ENCODE measurements around the gene SUZ12. TPM values are rescaled to one million over a fixed set of nuclear protein-coding genes. Genes with fewer than 3 reads are reported as not detected.
"Not testable (repeated sequence)": the region's sequence is repeated elsewhere in the genome, so short reads cannot be mapped to it uniquely, and the experiment has no call there.

The SUZ12 gene
- total RNA-seq, 2 experiments from 2014 or later, result 65.6 to 68.7 TPM

DNA sequence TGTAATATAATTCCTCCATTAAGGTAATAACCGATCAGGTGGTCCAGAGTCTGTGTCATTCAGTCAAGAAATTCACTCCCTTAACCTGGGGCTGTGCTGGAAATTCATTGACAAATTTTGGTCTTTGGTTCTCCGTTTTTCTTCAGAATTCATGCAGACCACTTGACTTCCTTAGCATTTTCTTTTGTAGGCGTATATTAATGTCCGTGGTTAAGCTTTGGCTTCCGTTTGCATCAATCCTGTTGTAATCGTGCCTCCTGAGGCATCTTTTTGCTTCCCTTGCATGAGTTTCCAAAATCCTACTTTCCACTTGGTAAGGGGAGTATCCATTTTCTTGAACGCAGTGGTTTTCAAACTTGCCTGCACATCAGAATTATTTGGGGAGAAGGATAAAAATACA is 79.4 kb downstream of the SUZ12 start:
- CTCF ChIA-PET, result interaction anchor here (1.0 to 1.6 kb wide), 6 partner anchors 8 to 123 kb away, joined by 3 to 7 read pairs (median 4); partner anchors contain the start of gene LRRC37B

DNA sequence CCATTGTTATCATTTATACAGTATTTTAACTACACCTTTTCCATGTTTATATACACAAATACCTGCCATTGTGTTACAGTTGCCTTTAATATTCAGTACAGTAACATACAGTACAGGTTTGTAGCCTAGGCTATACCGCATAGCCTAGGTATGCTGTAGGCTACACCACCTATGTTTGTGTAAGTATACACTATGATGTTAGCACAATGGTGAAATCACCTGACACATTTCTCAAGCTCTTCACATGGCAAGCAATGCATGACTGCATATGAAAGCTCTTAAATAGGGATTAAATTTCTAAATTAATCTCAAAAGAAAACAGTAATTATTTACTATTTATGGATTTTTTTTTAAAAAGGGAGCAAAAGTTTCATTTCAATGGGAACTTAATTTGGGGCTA is 82.4 kb downstream of the SUZ12 start:
- no peak overlapping the region for H3K4me3 Mint-ChIP-seq
- peaks cover 35% of the 10 kb centered on the region for H3K4me1 Mint-ChIP-seq (ENCODE audit: low read depth)
- ChIA-PET POLR2A (no interaction called here), CTCF (interaction anchor here (0.6 to 2.0 kb wide), 3 partner anchors 11 to 92 kb away, joined by 3 to 7 read pairs (median 3); partner anchors contain the start of gene LRRC37B)
- no peaks in the 10 kb centered on the region for H3K27me3 Mint-ChIP-seq (ENCODE audit: low read depth)
- H3K36me3 Mint-ChIP-seq (ENCODE audit: low read depth), result peaks cover 41% of the 10 kb centered on the region
- no peak for DNase-seq
- H3K27ac Mint-ChIP-seq, result no peak overlapping the region
- no peak for ATAC-seq
- H3K9me3 Mint-ChIP-seq (ENCODE audit: insufficient read depth), result no peaks in the 10 kb centered on the region

More for the DNA sequence above, 79.4 kb downstream of the SUZ12 start:
- DNase-seq (no peak), ATAC-seq (no peak)
- H3K36me3 Mint-ChIP-seq (ENCODE audit: low read depth), result peaks cover 35% of the 10 kb centered on the region
- H3K4me3 Mint-ChIP-seq, result peak overlapping the region; percentile 43
- H3K27ac Mint-ChIP-seq, result peak overlapping the region; percentile 82
- peaks cover 44% of the 10 kb centered on the region for H3K4me1 Mint-ChIP-seq (ENCODE audit: low read depth)
- POLR2A ChIA-PET, result no interaction called here
- H3K27me3 Mint-ChIP-seq (ENCODE audit: low read depth), result no peaks in the 10 kb centered on the region
- H3K9me3 Mint-ChIP-seq (ENCODE audit: insufficient read depth), result no peaks in the 10 kb centered on the region

DNA sequence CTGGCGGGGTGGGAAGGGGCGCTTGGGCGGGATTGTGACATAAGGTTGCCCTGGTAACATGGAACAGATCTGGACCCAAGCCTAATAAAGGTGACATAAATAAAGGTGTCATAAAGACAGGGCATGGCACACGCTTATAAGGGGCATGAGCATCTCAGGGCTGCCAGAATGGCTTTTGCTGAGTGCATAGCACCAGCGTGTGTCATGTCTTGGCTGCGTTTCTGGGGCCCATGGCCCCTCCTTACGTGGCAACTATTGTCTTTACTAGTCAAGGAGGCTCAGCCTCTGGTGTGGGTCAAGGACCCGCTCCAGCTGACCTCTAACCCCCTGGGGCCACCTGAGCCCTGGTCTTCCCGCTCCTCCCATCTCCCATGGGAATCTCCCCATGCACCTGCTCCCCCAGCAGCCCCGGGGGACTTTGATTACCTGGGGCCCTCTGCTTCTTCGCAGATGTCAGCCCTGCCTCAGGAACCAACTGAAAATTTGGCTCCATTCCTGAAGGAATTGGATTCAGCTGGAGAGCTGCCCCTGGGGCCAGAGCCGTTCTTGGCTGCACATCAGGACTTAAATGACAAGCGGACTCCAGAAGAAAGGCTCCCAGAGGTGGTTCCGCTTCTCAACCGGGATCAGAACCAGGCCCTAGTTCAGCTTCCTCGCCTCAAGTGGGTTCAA is 84.3 kb downstream of the SUZ12 start:
- Mint-ChIP-seq H3K4me1 (ENCODE audit: low read depth) (peaks cover 30% of the 10 kb centered on the region), H3K4me3 (no peak overlapping the region), H3K27me3 (ENCODE audit: low read depth) (no peaks in the 10 kb centered on the region), H3K36me3 (ENCODE audit: low read depth) (peaks cover 43% of the 10 kb centered on the region), H3K27ac (no peak overlapping the region), H3K9me3 (ENCODE audit: insufficient read depth) (no peaks in the 10 kb centered on the region)
- no peak for ATAC-seq
- CTCF ChIA-PET, result interaction anchor here (1.1 to 1.3 kb wide), 3 partner anchors 13 to 118 kb away, joined by 3 to 5 read pairs (median 3); partner anchors contain the start of gene LRRC37B
- POLR2A ChIA-PET, result no interaction called here
- no peak for DNase-seq

DNA sequence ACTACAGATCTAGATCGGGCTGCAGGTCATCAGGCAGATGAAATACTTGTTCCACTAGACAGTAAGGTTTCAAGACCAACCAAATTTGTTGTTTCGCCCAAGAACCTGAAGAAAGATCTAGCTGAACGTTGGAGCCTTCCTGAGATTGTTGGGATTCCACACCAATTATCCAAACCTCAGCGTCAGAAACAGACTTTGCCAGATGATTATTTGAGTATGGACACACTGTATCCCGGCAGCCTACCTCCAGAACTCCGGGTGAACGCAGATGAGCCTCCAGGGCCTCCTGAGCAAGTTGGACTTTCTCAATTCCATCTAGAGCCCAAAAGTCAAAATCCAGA is 84.8 kb downstream of the SUZ12 start:
- CTCF ChIA-PET, result interaction anchor here (1.1 to 1.3 kb wide), 3 partner anchors 13 to 117 kb away, joined by 3 to 5 read pairs (median 3); partner anchors contain the start of gene LRRC37B

DNA sequence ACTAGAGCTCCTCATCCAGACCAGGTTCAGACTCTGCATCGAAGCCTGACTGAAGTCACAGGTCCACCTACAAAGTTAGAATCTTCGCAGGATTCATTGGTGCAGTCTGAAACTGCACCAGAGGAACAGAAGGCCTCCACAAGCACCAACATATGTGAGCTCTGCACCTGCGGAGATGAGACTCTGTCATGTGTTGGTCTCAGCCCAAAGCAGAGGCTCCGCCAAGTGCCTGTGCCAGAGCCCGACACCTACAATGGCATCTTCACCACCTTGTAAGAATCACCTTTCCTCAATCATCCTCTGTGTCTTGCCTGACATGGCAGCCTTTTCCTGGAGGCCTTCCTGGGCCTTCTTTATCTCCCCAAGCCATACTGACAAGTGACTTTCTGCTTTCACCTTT is 85.7 kb downstream of the SUZ12 start:
- H3K9me3 Mint-ChIP-seq (ENCODE audit: insufficient read depth); ATAC-seq; DNase-seq; POLR2A ChIA-PET; H3K4me3 Mint-ChIP-seq; H3K27me3 Mint-ChIP-seq (ENCODE audit: low read depth): not testable (repeated sequence)
- H3K36me3 Mint-ChIP-seq (ENCODE audit: low read depth), result peaks cover 41% of the 10 kb centered on the region
- CTCF ChIA-PET, result interaction anchor here (1.3 kb wide), 1 partner anchor 14 kb away, joined by 3 read pairs; no protein-coding TSS in a partner anchor
- H3K4me1 Mint-ChIP-seq (ENCODE audit: low read depth), result peaks cover 16% of the 10 kb centered on the region
- peak overlapping the region; percentile 33 for H3K27ac Mint-ChIP-seq

More for the DNA sequence above, 84.8 kb downstream of the SUZ12 start:
- no peaks in the 10 kb centered on the region for H3K27me3 Mint-ChIP-seq (ENCODE audit: low read depth)
- no peak overlapping the region for H3K4me3 Mint-ChIP-seq
- H3K27ac Mint-ChIP-seq, result no peak overlapping the region
- H3K36me3 Mint-ChIP-seq (ENCODE audit: low read depth), result peaks cover 43% of the 10 kb centered on the region
- no peaks in the 10 kb centered on the region for H3K9me3 Mint-ChIP-seq (ENCODE audit: insufficient read depth)
- DNase-seq (no peak), ATAC-seq (no peak)
- POLR2A ChIA-PET, result no interaction called here
- H3K4me1 Mint-ChIP-seq (ENCODE audit: low read depth), result peaks cover 25% of the 10 kb centered on the region

DNA sequence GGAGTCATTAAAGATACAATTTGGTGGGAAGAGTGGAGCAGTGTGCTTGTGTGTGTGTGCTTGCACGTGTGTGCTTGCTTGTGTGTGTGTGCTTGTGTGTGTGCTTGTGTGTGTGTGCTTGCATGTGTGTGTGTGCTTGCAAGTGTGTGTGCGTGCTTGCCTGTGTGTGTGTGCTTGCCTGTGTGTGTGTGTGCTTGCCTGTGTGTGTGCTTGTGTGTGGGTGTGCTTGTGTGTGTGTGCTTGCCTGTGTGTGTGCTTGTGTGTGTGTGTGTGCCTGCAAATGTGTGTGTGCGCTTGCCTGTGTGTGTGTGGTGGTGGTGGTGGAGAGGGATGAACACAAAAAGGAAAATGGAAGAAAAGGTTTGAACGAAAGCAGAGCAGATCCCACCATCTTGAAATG is 90.5 kb downstream of the SUZ12 start:
- ATAC-seq; H3K27ac Mint-ChIP-seq; H3K4me1 Mint-ChIP-seq (ENCODE audit: low read depth); H3K27me3 Mint-ChIP-seq (ENCODE audit: low read depth); H3K9me3 Mint-ChIP-seq (ENCODE audit: insufficient read depth); H3K4me3 Mint-ChIP-seq; POLR2A ChIA-PET; DNase-seq; CTCF ChIA-PET: not testable (repeated sequence)
- H3K36me3 Mint-ChIP-seq (ENCODE audit: low read depth), result peaks cover 16% of the 10 kb centered on the region

DNA sequence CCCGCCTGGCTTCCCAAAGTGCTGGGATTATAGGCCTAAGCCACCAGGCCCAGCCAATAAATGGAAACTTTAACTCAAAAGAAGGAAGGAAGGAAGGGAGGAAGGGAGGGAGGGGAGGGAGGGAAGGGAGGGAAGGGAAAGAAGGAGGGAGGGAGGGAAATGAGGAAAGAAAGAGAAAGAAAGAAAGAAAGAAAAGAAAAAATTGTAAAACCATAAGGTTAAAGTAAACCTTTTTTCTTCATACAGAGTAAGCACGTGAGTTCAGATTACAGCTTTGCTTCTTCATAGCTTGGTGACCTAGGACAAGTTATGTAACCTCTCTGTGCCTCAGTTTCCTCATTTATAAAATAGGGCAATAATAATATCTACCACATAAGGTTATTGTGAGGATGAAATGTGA is 96.4 kb downstream of the SUZ12 start:
- Mint-ChIP-seq H3K4me1 (ENCODE audit: low read depth) (peaks cover 4% of the 10 kb centered on the region), H3K36me3 (ENCODE audit: low read depth) (peaks cover 18% of the 10 kb centered on the region), H3K9me3 (ENCODE audit: insufficient read depth) (no peaks in the 10 kb centered on the region), H3K4me3 (no peak overlapping the region), H3K27me3 (ENCODE audit: low read depth) (no peaks in the 10 kb centered on the region), H3K27ac (no peak overlapping the region)
- ChIA-PET POLR2A (no interaction called here), CTCF (no interaction called here)
- no peak for ATAC-seq
- no peak for DNase-seq

DNA sequence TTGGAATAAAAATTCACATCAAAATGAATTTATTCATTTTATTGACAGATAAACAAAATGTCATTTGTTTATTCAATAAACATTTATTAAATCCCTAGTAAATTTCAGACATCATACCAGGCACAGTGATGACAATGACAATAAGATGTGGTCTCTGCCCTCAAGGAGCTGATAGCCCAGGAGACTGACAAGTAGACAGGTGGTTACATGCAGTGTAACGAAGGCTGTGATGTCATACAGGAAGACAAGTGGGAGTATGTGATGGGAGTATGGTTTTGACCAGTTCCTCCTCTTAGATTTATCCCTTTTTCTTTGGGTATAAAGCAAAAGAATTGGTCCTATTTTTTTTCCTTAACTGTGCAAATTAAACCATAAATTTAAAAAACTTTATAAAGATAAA is 97.0 kb downstream of the SUZ12 start:
- H3K4me3 Mint-ChIP-seq; ATAC-seq; CTCF ChIA-PET; POLR2A ChIA-PET; H3K4me1 Mint-ChIP-seq (ENCODE audit: low read depth); H3K9me3 Mint-ChIP-seq (ENCODE audit: insufficient read depth); DNase-seq; H3K27ac Mint-ChIP-seq; H3K27me3 Mint-ChIP-seq (ENCODE audit: low read depth): not testable (repeated sequence)
- peaks cover 18% of the 10 kb centered on the region for H3K36me3 Mint-ChIP-seq (ENCODE audit: low read depth)

DNA sequence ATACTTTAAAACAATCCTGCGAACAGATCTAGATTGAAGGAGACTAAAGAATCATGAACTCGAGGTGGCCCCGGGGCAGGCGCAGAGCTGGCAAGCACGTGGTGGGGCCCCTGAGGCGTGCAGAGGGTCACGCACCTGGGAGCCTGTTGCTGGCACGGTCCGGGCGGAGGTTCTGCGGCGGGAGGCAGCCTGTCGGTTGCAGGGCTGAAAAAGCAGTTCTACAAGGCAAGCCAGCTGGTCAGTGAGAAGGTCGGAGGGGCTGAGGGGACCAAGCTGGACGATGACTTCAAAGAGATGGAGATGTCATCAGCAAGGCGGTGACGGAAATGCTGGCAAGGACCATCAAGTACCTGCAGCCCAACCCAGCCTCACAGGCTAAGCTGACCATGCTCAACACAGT is 103.4 kb downstream of the SUZ12 start:
- ATAC-seq; POLR2A ChIA-PET; H3K4me3 Mint-ChIP-seq; H3K27ac Mint-ChIP-seq; H3K9me3 Mint-ChIP-seq (ENCODE audit: insufficient read depth); DNase-seq; CTCF ChIA-PET; H3K27me3 Mint-ChIP-seq (ENCODE audit: low read depth); H3K4me1 Mint-ChIP-seq (ENCODE audit: low read depth): not testable (repeated sequence)
- peaks cover 21% of the 10 kb centered on the region for H3K36me3 Mint-ChIP-seq (ENCODE audit: low read depth)

DNA sequence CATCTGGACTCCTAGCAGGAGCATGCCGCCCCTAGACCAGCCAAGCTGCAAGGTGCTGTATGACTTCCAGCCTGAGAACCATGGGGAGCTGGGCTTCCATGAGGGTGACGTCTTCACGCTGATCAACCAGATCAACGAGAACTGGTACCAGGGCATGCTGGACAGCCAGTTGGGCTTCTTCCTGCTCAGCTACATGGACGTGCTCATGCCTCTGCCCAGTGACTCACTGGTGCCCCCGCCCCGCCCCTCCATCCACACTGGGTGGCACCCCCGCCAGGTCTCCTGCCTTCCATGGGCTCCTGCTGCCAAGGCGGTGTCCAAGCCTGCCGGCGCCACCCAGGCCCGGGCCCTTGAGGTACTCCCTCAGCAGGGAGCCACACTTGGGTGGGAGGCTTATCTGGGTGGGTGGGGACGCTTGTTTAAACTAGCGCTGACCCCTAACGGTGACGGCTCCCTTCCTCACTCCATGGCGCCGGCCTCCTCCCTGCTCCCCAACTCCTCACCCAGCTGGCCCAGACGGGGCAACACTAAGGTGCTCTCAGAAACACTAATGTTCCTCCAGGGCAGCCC is 104.6 kb downstream of the SUZ12 start:
- not testable (repeated sequence) for ATAC-seq, H3K27ac Mint-ChIP-seq

DNA sequence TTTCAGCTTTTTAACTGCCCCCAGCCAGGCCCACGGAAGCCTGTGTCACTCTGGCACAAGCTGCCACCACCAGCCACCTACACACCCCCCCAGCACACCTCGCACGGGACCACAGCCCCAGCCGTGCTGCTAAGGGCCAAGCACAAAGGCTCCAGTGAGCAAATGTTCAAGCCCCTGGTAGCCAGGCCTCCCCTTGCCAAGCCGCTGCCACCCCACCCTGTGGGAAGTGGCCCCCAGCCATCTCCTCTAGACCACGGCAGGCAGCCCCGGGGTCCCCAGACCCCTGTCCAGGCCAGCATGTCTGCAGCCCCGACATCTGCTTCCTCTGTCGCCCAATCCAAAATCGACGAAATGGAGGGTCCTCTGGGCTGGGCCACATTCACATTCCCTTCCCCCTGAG is 105.5 kb downstream of the SUZ12 start:
- peaks cover 13% of the 10 kb centered on the region for H3K36me3 Mint-ChIP-seq (ENCODE audit: low read depth)
- POLR2A ChIA-PET; DNase-seq; H3K4me1 Mint-ChIP-seq (ENCODE audit: low read depth); ATAC-seq; H3K9me3 Mint-ChIP-seq (ENCODE audit: insufficient read depth); H3K4me3 Mint-ChIP-seq; H3K27ac Mint-ChIP-seq; H3K27me3 Mint-ChIP-seq (ENCODE audit: low read depth); CTCF ChIA-PET: not testable (repeated sequence)

More for the DNA sequence above, 104.6 kb downstream of the SUZ12 start:
- H3K9me3 Mint-ChIP-seq (ENCODE audit: insufficient read depth); DNase-seq; H3K4me3 Mint-ChIP-seq; CTCF ChIA-PET; H3K4me1 Mint-ChIP-seq (ENCODE audit: low read depth); H3K27me3 Mint-ChIP-seq (ENCODE audit: low read depth): not testable (repeated sequence)
- POLR2A ChIA-PET, result interaction anchor here (0.6 kb wide), 1 partner anchor 41 kb away, joined by 3 read pairs; no protein-coding TSS in a partner anchor
- H3K36me3 Mint-ChIP-seq (ENCODE audit: low read depth), result peaks cover 16% of the 10 kb centered on the region

DNA sequence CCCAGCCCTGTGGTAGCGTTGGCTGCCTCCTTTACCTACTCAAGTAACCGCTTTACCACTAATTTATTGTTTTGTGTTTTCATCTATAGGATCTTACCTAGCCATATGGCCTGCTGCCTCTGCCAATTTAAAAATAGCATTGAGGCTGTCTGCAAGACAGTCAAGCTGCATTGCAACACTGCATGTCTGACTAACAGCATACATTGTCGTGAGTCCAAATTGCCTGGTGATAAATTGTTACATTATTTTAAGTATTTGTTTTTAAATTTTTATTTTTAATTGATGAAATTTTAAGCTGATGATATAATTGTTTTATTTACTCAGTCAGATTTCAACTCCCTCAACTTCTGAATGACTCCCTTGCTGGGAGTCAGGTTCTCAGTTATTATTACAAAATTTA is 108.8 kb downstream of the SUZ12 start:
- H3K27ac Mint-ChIP-seq; H3K27me3 Mint-ChIP-seq (ENCODE audit: low read depth); CTCF ChIA-PET; ATAC-seq; H3K9me3 Mint-ChIP-seq (ENCODE audit: insufficient read depth); H3K4me1 Mint-ChIP-seq (ENCODE audit: low read depth); DNase-seq; H3K4me3 Mint-ChIP-seq; POLR2A ChIA-PET: not testable (repeated sequence)
- H3K36me3 Mint-ChIP-seq (ENCODE audit: low read depth), result peaks cover 17% of the 10 kb centered on the region
